Kidney (tissue), 14 donors: ENCODE results near the gene TBC1D32. TPM values are rescaled to one million over a fixed set of nuclear protein-coding genes. Genes with fewer than 3 reads are reported as not detected.
"Not testable (repeated sequence)": the region's sequence is repeated elsewhere in the genome, so short reads cannot be mapped to it uniquely, and the experiment has no call there.

Source experiments
- DNase-seq, 5 donors: peaks; one replicate each; pipeline ENCODE4 v3.0.0-alpha.2; 2013 to 2020
- FAIRE-seq: peaks from 2 replicates; lab custom pipeline; 2012; peaks lifted over from hg19 to GRCh38; lab: Jason Lieb, UNC
- H3K27ac ChIP-seq, 2 donors: one replicate each; pipeline ENCODE4 v1.7.0; 2013; ENCODE audit warnings: low read depth in 2 of 2, low read length in 2 of 2, inconsistent platforms in 1 of 2
- H3K27me3 ChIP-seq: one replicate; pipeline ENCODE4 v1.7.1; 2013; ENCODE audit warnings: low read length, inconsistent platforms; ENCODE audit not compliant: control insufficient read depth, insufficient read depth
- H3K36me3 ChIP-seq, 3 donors: one replicate each; pipeline versions ENCODE4 v1.7.0 to v1.7.1; 2013; ENCODE audit warnings: low read length in 3 of 3, control low read depth in 1 of 3, inconsistent platforms in 1 of 3; ENCODE audit not compliant: insufficient read depth in 3 of 3, control insufficient read depth in 2 of 3
- H3K4me1 ChIP-seq, 3 donors: one replicate each; pipeline versions ENCODE4 v1.7.0 to v1.7.1; 2013; ENCODE audit warnings: low read length in 3 of 3, inconsistent platforms in 1 of 3, low read depth in 1 of 3; ENCODE audit not compliant: control insufficient read depth in 2 of 3, insufficient read depth in 2 of 3
- H3K4me3 ChIP-seq, 3 donors: one replicate each; pipeline versions ENCODE4 v1.7.0 to v1.8.1; 2013; ENCODE audit warnings: low read length in 3 of 3, control low read depth in 1 of 3, inconsistent platforms in 1 of 3
- H3K9ac ChIP-seq, 3 donors: one replicate each; pipeline versions ENCODE4 v1.7.0 to v1.7.1; 2013; ENCODE audit warnings: low read length in 3 of 3, control low read depth in 1 of 3, inconsistent platforms in 1 of 3
- H3K9me3 ChIP-seq, 3 donors: one replicate each; pipeline versions ENCODE4 v1.7.0 to v1.7.1; 2013; ENCODE audit warnings: low read length in 3 of 3, control low read depth in 1 of 3, inconsistent platforms in 1 of 3; ENCODE audit not compliant: control insufficient read depth in 2 of 3, insufficient read depth in 1 of 3
- CTCF ChIP-seq: IDR thresholded peaks from 3 replicates; pipeline ENCODE4 v1.5.1; 2012; ENCODE audit warnings: mild to moderate bottlenecking, moderate library complexity, borderline replicate concordance; ENCODE audit not compliant: insufficient read depth; ENCODE audit errors: extremely low read depth
- intact Hi-C: fragments of 100-400 bp; cut with DNase I; formaldehyde crosslinking; loops from one replicate; pipeline ENCODE4 v1.11.1; 2022
- polyA plus RNA-seq: library from polyadenylated mRNA; stranded (reverse); fragments of 350-450 nt; fragmentation: Illumina TruSeq; extraction: RNeasy Lipid Tissue Mini Kit (QIAGEN cat#74804); gene quantifications from one replicate; pipeline ENCODE4 v1.2.3, GENCODE V29; 2014; ENCODE audit warnings: low read depth, low replicate concordance; ENCODE audit not compliant: insufficient read depth
- total RNA-seq: library from RNA; stranded (reverse); fragmentation: NEBNext Ultra II Directional; extraction: Animal tissue kit (Norgen Biotek cat#: 25700); gene quantifications from one replicate; pipeline ENCODE4 v1.2.1, GENCODE V29; 2021
- donor health status: control.
- donor health status: control.
- donor health status: control.
- donor health status: control.
- donor health status: control.
- donor health status: DM: yes; HTN: yes; CAD: no.
- donor health status: Normal renal cell carcinoma (clear cell type).

Gene TBC1D32
- total and polyA plus RNA-seq, 2 donors from 2014 or later = 1.9 to 12.4 TPM

DNA sequence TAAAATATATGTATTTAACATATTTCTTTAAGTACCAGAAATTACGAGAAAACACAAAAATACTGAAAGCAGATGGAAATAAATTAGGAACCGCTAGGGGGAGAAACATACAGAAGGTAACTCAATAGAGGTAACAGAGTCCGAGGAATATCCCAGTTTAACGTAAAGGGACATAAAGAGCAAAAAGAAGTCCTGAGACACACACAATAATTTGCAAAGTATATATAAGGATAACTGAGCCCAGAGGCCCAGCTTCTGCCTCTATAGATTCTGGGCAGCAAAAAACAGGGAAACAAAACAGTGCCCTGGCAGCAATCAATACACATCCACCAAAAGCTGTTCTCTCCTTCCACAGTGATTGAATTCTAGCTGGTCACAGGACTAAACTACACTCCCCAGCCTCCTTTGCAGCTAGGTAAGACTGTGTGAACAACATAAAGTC, 15.1 kb downstream of the TBC1D32 start:
- Histone ChIP-seq H3K27ac (no peak overlapping the region), H3K27me3 (no peaks in the 10 kb centered on the region), H3K4me1 (no peaks in the 10 kb centered on the region), H3K36me3 (no peaks in the 10 kb centered on the region), H3K9ac (no peak overlapping the region), H3K9me3 (no peaks in the 10 kb centered on the region), H3K4me3 (peak overlapping the region in 2 of 3 donors; percentile 35 to 68)
- peak in 1 of 5 donors; percentile 53 for DNase-seq
- peak; percentile 79 for FAIRE-seq
- peak; percentile 38 for TF ChIP-seq CTCF
- intact Hi-C loops = no loop called here

GRCh38 chr6:121314381-121315112, 19.7 kb downstream of the TBC1D32 start:
- Histone ChIP-seq H3K27ac (no peak overlapping the region), H3K27me3 (no peaks in the 10 kb centered on the region), H3K36me3 (no peaks in the 10 kb centered on the region), H3K9me3 (no peaks in the 10 kb centered on the region), H3K4me3 (no peak overlapping the region), H3K4me1 (no peaks in the 10 kb centered on the region), H3K9ac (no peak overlapping the region)
- DNase-seq (no peak), FAIRE-seq (no peak)
- intact Hi-C loops = no loop called here
- no peak for TF ChIP-seq CTCF

- H3K9me3 ChIP-seq, H3K27me3 ChIP-seq, H3K4me1 ChIP-seq, intact Hi-C loops, DNase-seq, H3K27ac ChIP-seq, FAIRE-seq, H3K9ac ChIP-seq, H3K36me3 ChIP-seq, H3K4me3 ChIP-seq: not testable (repeated sequence)
Observed at GRCh38 chr6:121311814-121312213, 22.5 kb downstream of the TBC1D32 start.

GRCh38 chr6:121310495-121310894, 23.8 kb downstream of the TBC1D32 start:
- DNase-seq (no peak), FAIRE-seq (no peak)
- TF ChIP-seq CTCF = no peak
- no peaks in the 10 kb centered on the region for H3K9me3 ChIP-seq
- intact Hi-C loops = no loop called here
- H3K27ac ChIP-seq = no peak overlapping the region
- no peaks in the 10 kb centered on the region for H3K4me1 ChIP-seq
- no peaks in the 10 kb centered on the region for H3K27me3 ChIP-seq
- H3K9ac ChIP-seq = no peak overlapping the region
- no peaks in the 10 kb centered on the region for H3K36me3 ChIP-seq
- no peak overlapping the region for H3K4me3 ChIP-seq
